MM.1S (cell line): ENCODE results near the gene B3GNT5.
"Not testable (repeated sequence)": the region's sequence is repeated elsewhere in the genome, so short reads cannot be mapped to it uniquely, and the experiment has no call there.

Experiments
- DNase-seq: peaks from one replicate; pipeline ENCODE4 v3.0.0-alpha.2; 2015
- H2AFZ ChIP-seq: fragments of 300-600 bp; sonication (generic); 2 replicates; pipeline ENCODE4 v1.6.0; 2016; ENCODE audit warnings: antibody characterized with exemption, low read length
- H3F3A ChIP-seq: fragments of 300-600 bp; sonication (generic); 2 replicates; pipeline ENCODE4 v1.6.1; 2016; ENCODE audit warnings: mild to moderate bottlenecking, antibody characterized with exemption, low read length, moderate library complexity, mixed read lengths; ENCODE audit not compliant: insufficient read depth
- H3K27ac ChIP-seq: fragments of 300-600 bp; sonication (generic); 2 replicates; pipeline ENCODE4 v1.5.1; 2016; ENCODE audit warnings: mild to moderate bottlenecking, low read length
- H3K27me3 ChIP-seq: fragments of 300-600 bp; sonication (generic); replicated peaks from 2 replicates; pipeline ENCODE4 v1.6.0; 2016; ENCODE audit warnings: low read length; ENCODE audit not compliant: insufficient read depth
- H3K36me3 ChIP-seq: fragments of 300-600 bp; sonication (generic); replicated peaks from 2 replicates; pipeline ENCODE4 v1.6.1; 2016; ENCODE audit warnings: mild to moderate bottlenecking, low read length, mixed read lengths; ENCODE audit not compliant: insufficient read depth
- H3K4me1 ChIP-seq: fragments of 300-600 bp; sonication (generic); 2 replicates; pipeline ENCODE4 v1.6.1; 2016; ENCODE audit warnings: low read length, mixed read lengths
- H3K4me2 ChIP-seq: fragments of 300-600 bp; sonication (generic); 2 replicates; pipeline ENCODE4 v1.6.0; 2016; ENCODE audit warnings: low read depth, low read length
- H3K4me3 ChIP-seq: fragments of 300-600 bp; sonication (generic); 2 replicates; pipeline ENCODE4 v1.5.1; 2016; ENCODE audit warnings: low read length, mixed read lengths
- H3K79me2 ChIP-seq: fragments of 300-600 bp; sonication (generic); 2 replicates; pipeline ENCODE4 v1.6.1; 2016; ENCODE audit warnings: mixed run types, low read length, mixed read lengths
- H3K9ac ChIP-seq: fragments of 300-600 bp; sonication (generic); 2 replicates; pipeline ENCODE4 v1.6.1; 2016; ENCODE audit warnings: low read length, mixed read lengths
- H3K9me2 ChIP-seq: fragments of 300-600 bp; sonication (generic); replicated peaks from 2 replicates; pipeline ENCODE4 v1.6.1; 2016; ENCODE audit warnings: mild to moderate bottlenecking, low read length, mixed read lengths; ENCODE audit not compliant: insufficient read depth
- H3K9me3 ChIP-seq: fragments of 300-600 bp; sonication (generic); replicated peaks from 2 replicates; pipeline ENCODE4 v1.6.1; 2016; ENCODE audit warnings: mild to moderate bottlenecking, low read length, mixed read lengths; ENCODE audit not compliant: insufficient read depth
- H4K20me1 ChIP-seq: fragments of 300-600 bp; sonication (generic); 2 replicates; pipeline ENCODE4 v1.6.1; 2016; ENCODE audit warnings: mild to moderate bottlenecking, low read length, moderate library complexity, mixed read lengths; ENCODE audit not compliant: insufficient read depth
- CTCF ChIP-seq: fragments of 300-600 bp; sonication (generic); IDR thresholded peaks from 2 replicates; pipeline ENCODE4 v1.5.1; 2016; ENCODE audit warnings: antibody characterized with exemption, low read length, mixed read lengths
- EZH2 ChIP-seq: fragments of 300-600 bp; sonication (generic); optimal IDR thresholded peaks from 2 replicates; pipeline ENCODE3; 2017; ENCODE audit warnings: low read depth, mild to moderate bottlenecking, antibody characterized with exemption, low read length, mixed read lengths
- EZH2phosphoT487 ChIP-seq: fragments of 300-600 bp; sonication (generic); IDR thresholded peaks from 2 replicates; pipeline ENCODE4 v1.6.1; 2018; ENCODE audit warnings: antibody characterized with exemption, low read length

Gene B3GNT5

GRCh38 chr3:183227586-183227985, 25.5 kb upstream of the B3GNT5 start:
- Histone ChIP-seq H3K27ac (no peak overlapping the region), H4K20me1 (no peaks in the 10 kb centered on the region), H3K9me2 (no peaks in the 10 kb centered on the region), H3K27me3 (no peaks in the 10 kb centered on the region), H3K36me3 (no peaks in the 10 kb centered on the region), H3K9me3 (no peaks in the 10 kb centered on the region), H3K9ac (no peak overlapping the region), H2AFZ (no peak overlapping the region), H3K4me2 (no peak overlapping the region), H3K4me1 (no peaks in the 10 kb centered on the region), H3K79me2 (no peaks in the 10 kb centered on the region), H3K4me3 (no peak overlapping the region), H3F3A (no peaks in the 10 kb centered on the region)
- DNase-seq, result no peak
- TF ChIP-seq EZH2phosphoT487 (no peak), EZH2 (no peak), CTCF (no peak)

- no peak overlapping the region for H3K4me2 ChIP-seq
- no peaks in the 10 kb centered on the region for H4K20me1 ChIP-seq
- H3K27ac ChIP-seq, result no peak overlapping the region
- no peak overlapping the region for H2AFZ ChIP-seq
- H3K79me2 ChIP-seq, result no peaks in the 10 kb centered on the region
- H3K36me3 ChIP-seq, result no peaks in the 10 kb centered on the region
- TF ChIP-seq CTCF (no peak), EZH2 (no peak), EZH2phosphoT487 (no peak)
- H3K9ac ChIP-seq, result no peak overlapping the region
- no peaks in the 10 kb centered on the region for H3K4me1 ChIP-seq
- no peaks in the 10 kb centered on the region for H3F3A ChIP-seq
- no peaks in the 10 kb centered on the region for H3K9me3 ChIP-seq
- no peak overlapping the region for H3K4me3 ChIP-seq
- no peaks in the 10 kb centered on the region for H3K9me2 ChIP-seq
- DNase-seq, result no peak
- no peaks in the 10 kb centered on the region for H3K27me3 ChIP-seq
These were observed 23.9 kb upstream of the B3GNT5 start for GRCh38 chr3:183229178-183229577.

- H3K9me3 ChIP-seq, H3K79me2 ChIP-seq, H3K27ac ChIP-seq, H2AFZ ChIP-seq, H3K4me1 ChIP-seq, H4K20me1 ChIP-seq, H3K9me2 ChIP-seq, H3K36me3 ChIP-seq, H3K4me2 ChIP-seq, H3K9ac ChIP-seq, H3K4me3 ChIP-seq, H3F3A ChIP-seq, H3K27me3 ChIP-seq, DNase-seq: not testable (repeated sequence)
These were observed 22.8 kb upstream of the B3GNT5 start for GRCh38 chr3:183230251-183230650.

GRCh38 chr3:183230826-183231225, 22.2 kb upstream of the B3GNT5 start:
- Histone ChIP-seq H2AFZ (no peak overlapping the region), H3K27ac (no peak overlapping the region), H3K4me2 (no peak overlapping the region), H3K79me2 (no peaks in the 10 kb centered on the region), H3K9me2 (no peaks in the 10 kb centered on the region), H3K9ac (no peak overlapping the region), H3K4me1 (no peaks in the 10 kb centered on the region), H4K20me1 (no peaks in the 10 kb centered on the region), H3K36me3 (no peaks in the 10 kb centered on the region), H3F3A (no peaks in the 10 kb centered on the region), H3K9me3 (no peaks in the 10 kb centered on the region), H3K4me3 (no peak overlapping the region), H3K27me3 (no peaks in the 10 kb centered on the region)
- no peak for DNase-seq
- TF ChIP-seq EZH2, result no peak
- no peak for TF ChIP-seq EZH2phosphoT487
- TF ChIP-seq CTCF, result no peak
